ENCODE measurements around the gene LRRN2.
A peak's percentile ranks its signal among the peaks of the same experiment; 100 is the strongest.

The LRRN2 gene

DNA sequence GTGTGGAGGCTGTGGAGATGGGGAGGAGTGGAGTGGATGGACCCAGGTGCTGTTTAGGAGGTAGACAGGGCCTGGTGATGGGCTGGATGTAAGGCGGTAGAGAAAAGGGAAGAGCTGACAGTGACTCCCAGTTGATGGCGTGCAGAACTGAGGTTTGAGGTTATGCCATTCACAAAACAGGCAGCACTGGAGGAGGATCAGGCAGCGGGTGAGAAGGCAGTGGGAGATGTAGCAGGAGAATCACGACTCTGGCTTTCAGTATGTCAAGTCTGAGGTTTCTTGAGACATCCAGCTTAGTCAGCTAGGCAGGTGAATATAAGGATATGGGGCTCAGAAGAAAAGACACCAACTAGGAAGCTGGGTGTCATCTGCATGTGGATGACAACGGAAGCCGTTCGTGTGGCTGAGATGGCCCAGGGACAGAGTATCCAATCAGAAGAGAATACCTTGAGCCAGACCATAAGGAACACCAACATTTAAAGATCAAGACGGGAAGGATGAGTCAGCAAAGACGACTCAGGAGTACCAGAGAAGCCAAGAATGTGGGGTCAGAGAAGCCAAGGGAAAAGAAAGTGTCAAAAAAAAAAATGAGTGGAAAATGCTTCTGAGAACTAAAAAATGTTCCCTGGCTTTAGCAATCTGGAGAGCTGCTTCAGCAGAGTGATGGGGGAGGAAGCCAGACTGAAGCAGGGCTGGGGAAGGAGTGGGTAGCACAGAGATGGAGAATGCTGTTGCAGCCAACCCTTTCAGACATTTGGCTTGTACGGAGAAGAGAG is 15.2 kb downstream of the LRRN2 start:
- H3K27ac Mint-ChIP-seq: no peak overlapping the region
- H3K27me3 Mint-ChIP-seq (ENCODE audit: low read depth): no peaks in the 10 kb centered on the region
- H3K9me3 Mint-ChIP-seq: no peaks in the 10 kb centered on the region
- TF ChIP-seq, protein P1, sequence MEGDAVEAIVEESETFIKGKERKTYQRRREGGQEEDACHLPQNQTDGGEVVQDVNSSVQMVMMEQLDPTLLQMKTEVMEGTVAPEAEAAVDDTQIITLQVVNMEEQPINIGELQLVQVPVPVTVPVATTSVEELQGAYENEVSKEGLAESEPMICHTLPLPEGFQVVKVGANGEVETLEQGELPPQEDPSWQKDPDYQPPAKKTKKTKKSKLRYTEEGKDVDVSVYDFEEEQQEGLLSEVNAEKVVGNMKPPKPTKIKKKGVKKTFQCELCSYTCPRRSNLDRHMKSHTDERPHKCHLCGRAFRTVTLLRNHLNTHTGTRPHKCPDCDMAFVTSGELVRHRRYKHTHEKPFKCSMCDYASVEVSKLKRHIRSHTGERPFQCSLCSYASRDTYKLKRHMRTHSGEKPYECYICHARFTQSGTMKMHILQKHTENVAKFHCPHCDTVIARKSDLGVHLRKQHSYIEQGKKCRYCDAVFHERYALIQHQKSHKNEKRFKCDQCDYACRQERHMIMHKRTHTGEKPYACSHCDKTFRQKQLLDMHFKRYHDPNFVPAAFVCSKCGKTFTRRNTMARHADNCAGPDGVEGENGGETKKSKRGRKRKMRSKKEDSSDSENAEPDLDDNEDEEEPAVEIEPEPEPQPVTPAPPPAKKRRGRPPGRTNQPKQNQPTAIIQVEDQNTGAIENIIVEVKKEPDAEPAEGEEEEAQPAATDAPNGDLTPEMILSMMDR (IDR thresholded peaks at IDR 0.05; ENCODE audit: unreplicated experiment in 3 of 3): no peak
- H3K36me3 Mint-ChIP-seq (ENCODE audit: low read depth): peaks cover 3% of the 10 kb centered on the region
- H3K4me3 Mint-ChIP-seq: no peak overlapping the region
- H3K4me1 Mint-ChIP-seq: peaks cover 5% of the 10 kb centered on the region

DNA sequence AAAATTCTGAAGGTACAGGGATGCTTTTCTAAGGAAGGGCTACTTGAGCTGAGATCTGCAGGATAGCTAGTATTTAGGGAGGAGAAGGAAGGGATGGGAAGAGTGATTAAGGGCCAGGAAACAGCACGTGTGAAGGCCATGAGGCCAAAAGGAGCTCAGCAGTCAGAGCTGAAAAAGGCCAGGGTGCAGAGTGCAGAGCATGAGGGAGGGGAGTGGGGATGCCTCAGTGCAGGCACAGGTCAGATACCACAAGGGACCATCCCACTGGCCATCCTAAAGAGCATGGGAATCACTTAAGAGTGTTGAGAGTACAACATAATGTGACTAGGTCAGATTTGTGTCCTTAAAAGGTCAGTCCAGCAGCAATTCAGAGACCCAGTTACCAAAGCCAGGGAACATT is 16.0 kb downstream of the LRRN2 start:
- H3K36me3 Mint-ChIP-seq (ENCODE audit: low read depth): peaks cover 3% of the 10 kb centered on the region
- H3K9me3 Mint-ChIP-seq: no peaks in the 10 kb centered on the region
- H3K4me1 Mint-ChIP-seq: peaks cover 1% of the 10 kb centered on the region
- no peak overlapping the region for H3K4me3 Mint-ChIP-seq
- TF ChIP-seq, protein P1 (IDR thresholded peaks at IDR 0.05; ENCODE audit: unreplicated experiment in 3 of 3): no peak
- no peaks in the 10 kb centered on the region for H3K27me3 Mint-ChIP-seq (ENCODE audit: low read depth)
- no peak overlapping the region for H3K27ac Mint-ChIP-seq

DNA sequence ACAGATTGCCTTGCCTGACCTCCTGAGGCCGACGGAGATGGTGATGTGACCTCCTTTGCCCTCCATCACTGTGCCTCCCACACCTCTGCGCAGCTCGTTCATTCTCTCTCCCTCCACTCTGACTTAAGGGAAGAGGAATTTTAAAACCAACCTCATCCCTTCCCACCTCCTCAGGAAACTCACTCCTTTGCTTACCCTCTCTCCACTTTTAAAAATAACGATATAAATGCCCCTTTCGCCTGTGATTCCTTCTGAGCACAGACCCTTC is 21.2 kb downstream of the LRRN2 start:
- H3K27me3 Mint-ChIP-seq (ENCODE audit: low read depth): peaks cover 10% of the 10 kb centered on the region
- TF ChIP-seq, protein P1 (IDR thresholded peaks at IDR 0.05; ENCODE audit: unreplicated experiment in 3 of 3): no peak

DNA sequence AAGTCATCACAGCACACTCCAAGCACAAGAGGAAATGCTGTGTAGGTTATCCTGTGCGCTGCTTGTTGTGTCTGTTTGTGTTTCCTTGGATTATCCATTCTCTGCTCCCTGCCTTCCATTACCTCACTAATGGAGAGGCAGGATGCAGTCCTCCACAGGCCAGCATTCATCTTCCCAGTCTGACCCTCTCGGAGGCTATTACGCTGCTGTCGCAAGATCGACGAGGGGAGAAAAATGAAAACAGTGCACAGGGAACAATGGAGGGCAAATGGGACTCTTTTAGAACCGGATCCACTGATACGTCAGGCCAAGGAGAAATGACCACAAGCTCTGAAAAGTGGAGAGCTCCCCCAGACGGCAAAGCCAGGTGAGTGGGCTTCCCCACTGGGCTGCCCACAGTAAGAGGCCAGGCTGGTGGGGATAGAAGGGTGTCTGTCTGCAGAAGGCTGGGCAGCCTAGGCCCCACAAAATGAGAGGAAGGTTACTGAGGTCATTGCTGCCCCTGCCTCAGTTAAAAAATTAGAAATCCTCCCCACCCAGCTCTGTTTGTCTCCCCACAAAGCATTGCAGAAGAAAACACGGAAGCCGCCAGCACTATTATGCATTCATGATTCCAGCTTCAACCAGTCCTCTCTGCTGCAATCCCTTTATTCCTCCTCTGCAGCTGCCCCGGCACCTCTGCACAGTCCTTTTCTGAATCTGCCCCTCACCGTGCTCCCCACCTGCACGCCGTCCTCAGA is 21.7 kb downstream of the LRRN2 start:
- Mint-ChIP-seq H3K27ac (peak overlapping the region in 1 of 3 experiments; percentile 16), H3K27me3 (ENCODE audit: low read depth) (peaks cover 10% of the 10 kb centered on the region), H3K4me1 (no peaks in the 10 kb centered on the region), H3K9me3 (no peaks in the 10 kb centered on the region), H3K4me3 (no peak overlapping the region), H3K36me3 (ENCODE audit: low read depth) (peaks cover 3% of the 10 kb centered on the region)
- TF ChIP-seq, protein P1 (IDR thresholded peaks at IDR 0.05; ENCODE audit: unreplicated experiment in 3 of 3): no peak

More for the DNA sequence above, 21.2 kb downstream of the LRRN2 start:
- Mint-ChIP-seq H3K4me3 (no peak overlapping the region), H3K4me1 (no peaks in the 10 kb centered on the region), H3K27ac (peak overlapping the region in 1 of 3 experiments; percentile 16), H3K36me3 (ENCODE audit: low read depth) (peaks cover 3% of the 10 kb centered on the region), H3K9me3 (no peaks in the 10 kb centered on the region)

DNA sequence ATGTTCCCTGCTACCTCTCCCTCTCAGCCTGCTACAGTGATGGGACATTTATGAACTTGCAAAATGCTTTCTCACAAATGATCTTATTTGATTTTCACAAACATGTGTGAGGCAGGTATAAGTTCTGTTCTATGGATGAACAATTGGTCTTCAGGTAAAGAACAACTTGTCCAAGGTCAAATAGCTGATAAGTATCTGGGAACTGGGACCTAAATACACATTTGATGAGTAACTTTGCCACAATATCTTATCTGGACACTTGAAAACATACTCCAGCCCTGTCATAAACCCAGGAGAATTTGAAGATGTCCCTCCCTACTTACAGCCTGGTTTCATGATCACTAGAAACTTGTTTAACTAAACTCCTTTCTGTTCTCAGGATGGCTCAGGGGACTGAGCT is 23.0 kb downstream of the LRRN2 start:
- Mint-ChIP-seq H3K9me3 (no peaks in the 10 kb centered on the region), H3K36me3 (ENCODE audit: low read depth) (peaks cover 1% of the 10 kb centered on the region), H3K27ac (no peak overlapping the region), H3K4me3 (no peak overlapping the region), H3K27me3 (ENCODE audit: low read depth) (peaks cover 10% of the 10 kb centered on the region), H3K4me1 (no peaks in the 10 kb centered on the region)
- TF ChIP-seq, protein P1 (IDR thresholded peaks at IDR 0.05; ENCODE audit: unreplicated experiment in 3 of 3): no peak

Data from nephron (organoid).